NOMO-1 treated with DMSO at 0.1 percent for 48 hours (cell line): ENCODE measurements around the gene NDUFAF2.
"Not testable (repeated sequence)": the region's sequence is repeated elsewhere in the genome, so short reads cannot be mapped to it uniquely, and the experiment has no call there.

Experiments
- DNase-seq: peaks from one replicate; lab custom pipeline; 2025; ENCODE audit not compliant: unreplicated experiment; lab: John Stamatoyannopoulos, UW

The NDUFAF2 gene

GRCh38 chr5:61047346-61047745 is 102.3 kb downstream of the NDUFAF2 start:
- DNase-seq: no peak

- DNase-seq: no peak
These were observed 103.5 kb downstream of the NDUFAF2 start for GRCh38 chr5:61048534-61048933.

- DNase-seq: no peak
These were observed 105.3 kb downstream of the NDUFAF2 start for GRCh38 chr5:61050292-61050691.

GRCh38 chr5:61051267-61051666 is 106.3 kb downstream of the NDUFAF2 start:
- no peak for DNase-seq

- DNase-seq: no peak
These were observed 107.9 kb downstream of the NDUFAF2 start for GRCh38 chr5:61052882-61053281.

GRCh38 chr5:61053937-61054336 is 108.9 kb downstream of the NDUFAF2 start:
- DNase-seq: no peak

GRCh38 chr5:61055434-61056006 is 110.5 kb downstream of the NDUFAF2 start:
- DNase-seq: peak; percentile 70

- no peak for DNase-seq
These were observed 114.5 kb downstream of the NDUFAF2 start for GRCh38 chr5:61059499-61059898.

- no peak for DNase-seq
These were observed 124.1 kb downstream of the NDUFAF2 start for GRCh38 chr5:61069150-61069549.

GRCh38 chr5:61071526-61071925 is 126.5 kb downstream of the NDUFAF2 start:
- DNase-seq: no peak

- DNase-seq: peak; percentile 52
These were observed 131.6 kb downstream of the NDUFAF2 start for GRCh38 chr5:61076626-61077025.

- DNase-seq: no peak
These were observed 136.7 kb downstream of the NDUFAF2 start for GRCh38 chr5:61081741-61082140.

- no peak for DNase-seq
These were observed 137.7 kb downstream of the NDUFAF2 start for GRCh38 chr5:61082516-61083280.

GRCh38 chr5:61084658-61085057 is 139.7 kb downstream of the NDUFAF2 start:
- DNase-seq: peak; percentile 53

GRCh38 chr5:61085885-61086284 is 140.9 kb downstream of the NDUFAF2 start:
- DNase-seq: no peak

GRCh38 chr5:61087921-61088320 is 142.9 kb downstream of the NDUFAF2 start:
- no peak for DNase-seq

- no peak for DNase-seq
These were observed 144.3 kb downstream of the NDUFAF2 start for GRCh38 chr5:61089351-61089750.

GRCh38 chr5:61093046-61093771 is 148.2 kb downstream of the NDUFAF2 start:
- not testable (repeated sequence) for DNase-seq

- DNase-seq: no peak
These were observed 152.5 kb downstream of the NDUFAF2 start for GRCh38 chr5:61097465-61097864.

- no peak for DNase-seq
These were observed 153.4 kb downstream of the NDUFAF2 start for GRCh38 chr5:61098251-61098995.

GRCh38 chr5:61100437-61100836 is 155.4 kb downstream of the NDUFAF2 start:
- no peak for DNase-seq
